K562 (cell line): ENCODE measurements around the gene CEP41. TPM values are rescaled to one million over a fixed set of nuclear protein-coding genes. Genes with fewer than 3 reads are reported as not detected.

Experiments
- ATAC-seq: fragments of 200-7000 bp; cut with Tn5 transposase; 3 replicates; pipeline ENCODE4 v1.9.1; 2020; ENCODE audit warnings: moderate library complexity
- BruUV-seq: library from RNA; stranded (reverse); fragments of 400-500 nt; replicated peaks from 2 replicates; lab custom pipeline; 2021; lab: Mats Ljungman, UMichigan
- CTCF ChIA-PET: fragments of 300-600 bp; formaldehyde crosslinking; extraction: SDS; loops from one replicate; lab custom pipeline; 2021; ENCODE audit warnings: low intra/inter-chr PET ratio; lab: Yijun Ruan, JAX
- POLR2A ChIA-PET: fragments of 300-600, 350-650 bp; sonication (Branson Sonifier 250); formaldehyde crosslinking; extraction: SDS; loops from one replicate; lab custom pipeline; 2021; ENCODE audit warnings: antibody characterized with exemption, inconsistent platforms; lab: Yijun Ruan, JAX
- DNase-seq, 4 experiments: peaks; one replicate each; pipeline versions ENCODE4 v3.0.0 to v3.0.0-alpha.2; 2011 to 2018; ENCODE audit warnings: low spot score in 3 of 4, mixed read lengths in 3 of 4; ENCODE audit errors: extremely low read depth in 1 of 4
- FAIRE-seq: peaks from 2 replicates; lab custom pipeline; 2011; peaks lifted over from hg19 to GRCh38; lab: Jason Lieb, UNC
- H2AFZ ChIP-seq: 2 replicates; pipeline ENCODE4 v1.6.0; 2011; ENCODE audit warnings: low read depth, low read length, control low read depth, inconsistent platforms
- H3K27ac ChIP-seq: fragments of 200-600 bp; 3 replicates; pipeline ENCODE4 v1.8.0; 2011; ENCODE audit warnings: low read depth, mild to moderate bottlenecking, control low read depth, inconsistent platforms, low read length, moderate library complexity, mixed read lengths; ENCODE audit errors: extremely low read depth
- H3K27me3 ChIP-seq, 2 experiments: fragments of 300-600 bp in 1 of 2; 2 replicates in 1 of 2; 3 replicates in 1 of 2; pipeline versions ENCODE4 v1.6.0 to v1.8.0; 2011; ENCODE audit warnings: inconsistent platforms in 2 of 2, low read length in 2 of 2, mild to moderate bottlenecking in 1 of 2, mixed read lengths in 1 of 2, moderate library complexity in 1 of 2; ENCODE audit not compliant: control insufficient read depth in 2 of 2, insufficient read depth in 2 of 2
- H3K36me3 ChIP-seq: fragments of 300-600 bp; 3 replicates; pipeline ENCODE4 v1.8.0; 2011; ENCODE audit warnings: mild to moderate bottlenecking, low read length, inconsistent platforms; ENCODE audit not compliant: control insufficient read depth, insufficient read depth
- H3K4me1 ChIP-seq, 2 experiments: fragments of 200-600 bp in 1 of 2; replicated peaks in 1 of 2; 2 replicates in 1 of 2; 3 replicates in 1 of 2; pipeline versions ENCODE4 v1.5.1 to v1.8.0; 2011; ENCODE audit warnings: inconsistent platforms in 2 of 2, low read length in 2 of 2, mild to moderate bottlenecking in 1 of 2, mixed read lengths in 1 of 2, moderate library complexity in 1 of 2; ENCODE audit not compliant: control insufficient read depth in 2 of 2, insufficient read depth in 2 of 2
- H3K4me2 ChIP-seq: 2 replicates; pipeline ENCODE4 v1.6.1; 2011; ENCODE audit warnings: low read length, control low read depth, inconsistent platforms, mixed read lengths; ENCODE audit not compliant: insufficient read depth
- H3K4me3 ChIP-seq: fragments of 200-600 bp; sonication (generic), shearing (Covaris generic); 2 replicates; pipeline ENCODE4 v1.5.1; 2016; ENCODE audit warnings: control low read depth, inconsistent platforms
- H3K79me2 ChIP-seq: fragments of 200-600 bp; 3 replicates; pipeline ENCODE4 v1.8.0; 2011; ENCODE audit warnings: low read length, inconsistent platforms; ENCODE audit not compliant: control insufficient read depth, insufficient read depth
- H3K9ac ChIP-seq, 2 experiments: 2 replicates each; pipeline versions ENCODE4 v1.6.0 to v1.6.1; 2011; ENCODE audit warnings: low read depth in 2 of 2, low read length in 2 of 2, control low read depth in 1 of 2, inconsistent platforms in 1 of 2, mild to moderate bottlenecking in 1 of 2, mixed read lengths in 1 of 2; ENCODE audit not compliant: insufficient read depth in 1 of 2
- H3K9me1 ChIP-seq: one replicate; pipeline ENCODE4 v1.6.0; 2011; ENCODE audit warnings: inconsistent platforms, mild to moderate bottlenecking, low read length, moderate library complexity; ENCODE audit not compliant: control insufficient read depth, insufficient read depth
- H3K9me3 ChIP-seq: replicated peaks from 2 replicates; pipeline ENCODE4 v1.5.1; 2011; ENCODE audit warnings: low read depth, low read length, inconsistent platforms; ENCODE audit not compliant: control insufficient read depth, insufficient read depth
- H4K20me1 ChIP-seq: replicated peaks from 2 replicates; pipeline ENCODE4 v1.6.1; 2011; ENCODE audit warnings: low read length, inconsistent platforms, mixed read lengths; ENCODE audit not compliant: control insufficient read depth, insufficient read depth
- ATF3 ChIP-seq, 2 experiments: fragments of 450-650 bp in 1 of 2; sonication (generic) in 1 of 2; formaldehyde crosslinking in 1 of 2; IDR thresholded peaks in 1 of 2; conservative IDR thresholded peaks in 1 of 2; 2 replicates each; pipeline versions ENCODE4 v1.6.1 to v1.8.1; 2016 to 2023; ENCODE audit warnings: mild to moderate bottlenecking in 2 of 2, moderate library complexity in 2 of 2, inconsistent platforms in 1 of 2, missing genetic modification reagents in 1 of 2
- CEBPG ChIP-seq, 3 experiments: fragments of 200-800 bp in 1 of 3; sonication (Bioruptor generic) in 1 of 3; sonication (generic) in 1 of 3; formaldehyde crosslinking in 1 of 3; IDR thresholded peaks in 2 of 3; conservative IDR thresholded peaks in 1 of 3; 2 replicates each; pipeline versions ENCODE4 v1.6.1 to v1.8.0; 2016 to 2022; ENCODE audit warnings: missing compliant biosample characterization in 2 of 3, missing genetic modification characterization in 2 of 3, mild to moderate bottlenecking in 1 of 3, missing genetic modification reagents in 1 of 3
- FOXO4 ChIP-seq: fragments of 450-650 bp; formaldehyde crosslinking; IDR thresholded peaks from 2 replicates; pipeline ENCODE4 v1.4.0; 2020; ENCODE audit warnings: mild to moderate bottlenecking, moderate library complexity
- WGBS: fragments of 100-300 bp; shearing (Covaris generic); methylation state at CpG from one replicate; pipeline ENCODE4 v1.1.6; 2016; ENCODE audit warnings: low coverage, mixed read lengths; ENCODE audit not compliant: insufficient coverage; ENCODE audit errors: missing lambda C conversion rate; 5-methylcytosine and 5-hydroxymethylcytosine counted together
- in situ Hi-C: fragments of 300-500 bp; cut with MboI; formaldehyde crosslinking; loops from 4 replicates; pipeline ENCODE4 v1.15.0; 2018; ENCODE audit warnings: inconsistent platforms, mixed read lengths
- intact Hi-C: fragments of 100-400 bp; cut with micrococcal nuclease; formaldehyde crosslinking; loops from 2 replicates; pipeline ENCODE4 v1.14.2; 2022
- polyA plus RNA-seq, 8 experiments: library from polyadenylated mRNA; depleted of rRNA in 4 of 8; stranded (reverse) in 5 of 8; unstranded in 3 of 8; fragments of >200 nt; fragmentation: Nextera tagmentation in 2 of 8; fragmentation: Illumina TruSeq in 1 of 8; extraction: Ambion mirVana in 2 of 8; extraction: Trizol in 1 of 8; gene quantifications; 2 replicates each; pipeline versions ENCODE4 v1.2.1 to v1.2.3, GENCODE V29; 2011 to 2014; ENCODE audit warnings: inconsistent platforms in 1 of 8, missing spikeins in 1 of 8
- total RNA-seq, 7 experiments: library from RNA; depleted of rRNA in 6 of 7; stranded (reverse); fragments of >200 nt in 6 of 7; fragmentation: Illumina TruSeq in 2 of 7; extraction: Trizol in 2 of 7; gene quantifications; 2 replicates each; pipeline versions ENCODE4 v1.2.1 to v1.2.3, GENCODE V29; 2011 to 2021; ENCODE audit warnings: low replicate concordance in 1 of 7

Gene CEP41
- total and polyA plus RNA-seq, 9 of the 15 experiments (the other 6 are each of a cell fraction or from before 2014, with no cell fraction given), result 1.5 to 15.5 (median 6.4) TPM

- no peaks in the 10 kb centered on the region for H3K9me3 ChIP-seq
- H3K9ac ChIP-seq, result no peak overlapping the region
- H3K36me3 ChIP-seq, result no peaks in the 10 kb centered on the region
- DNase-seq (no peak), ATAC-seq (no peak), FAIRE-seq (no peak)
- no peak overlapping the region for H3K4me3 ChIP-seq
- in situ Hi-C loops, result no loop called here
- CTCF ChIA-PET, result no interaction called here
- H3K27me3 ChIP-seq, result peaks cover 3 to 12% of the 10 kb centered on the region in 2 experiments; a peak in 1 of 5 replicates
- no peaks in the 10 kb centered on the region; a peak in 1 of 5 replicates for H3K4me1 ChIP-seq
- H2AFZ ChIP-seq, result no peak overlapping the region
- H3K27ac ChIP-seq, result no peak overlapping the region
- TF ChIP-seq ATF3 (IDR thresholded peaks at IDR 0.05) (peak; percentile 30; the same call in 1 of the 2 replicates), ATF3 (CRISPR knock-in tag; conservative IDR thresholded peaks at IDR 0.05) (no peak), CEBPG (CRISPR knock-in tag; IDR thresholded peaks at IDR 0.05) (no peak), CEBPG (tag; conservative IDR thresholded peaks at IDR 0.05 in 1 of 2, IDR thresholded peaks at IDR 0.05 in 1 of 2) (peak; percentile 84 to 93), FOXO4 (CRISPR knock-in tag) (no peak)
- intact Hi-C loops, result no loop called here
- H3K9me1 ChIP-seq, result no peaks in the 10 kb centered on the region
- POLR2A ChIA-PET, result interaction anchor here (0.6 to 0.9 kb wide), 3 partner anchors 8 to 18 kb away, joined by 3 to 4 read pairs (median 3); no protein-coding TSS in a partner anchor
- no peak overlapping the region for H3K4me2 ChIP-seq
- H3K79me2 ChIP-seq, result no peaks in the 10 kb centered on the region
- H4K20me1 ChIP-seq, result no peaks in the 10 kb centered on the region
- 29% methylated on average over 4 of the region's 4 CpGs for WGBS
- BruUV-seq, result no TSS peak
These were observed 40.7 kb downstream of the CEP41 start for GRCh38 chr7:130400120-130400572.
